Mesothelial cell of epicardium (in vitro differentiated cells): ENCODE data around the gene NDUFA11. TPM values are rescaled to one million over a fixed set of nuclear protein-coding genes. Genes with fewer than 3 reads are reported as not detected.
A peak's percentile ranks its signal among the peaks of the same experiment; 100 is the strongest.

Experiments
- DNase-seq, 2 experiments: peaks; one replicate each; pipeline ENCODE4 v3.0.0; 2021; ENCODE audit warnings: low spot score in 2 of 2; ENCODE audit not compliant: unreplicated experiment in 2 of 2
- H3K27ac Mint-ChIP-seq: 2 replicates; pipeline ENCODE4 v1.8.0; 2021; ENCODE audit warnings: mixed read lengths
- H3K27me3 Mint-ChIP-seq: 2 replicates; pipeline ENCODE4 v1.8.0; 2021; ENCODE audit warnings: low read depth, mixed read lengths
- H3K36me3 Mint-ChIP-seq: 2 replicates; pipeline ENCODE4 v1.8.0; 2021; ENCODE audit warnings: mixed read lengths
- H3K4me1 Mint-ChIP-seq: 2 replicates; pipeline ENCODE4 v1.8.0; 2021; ENCODE audit warnings: mixed read lengths
- H3K4me3 Mint-ChIP-seq: 2 replicates; pipeline ENCODE4 v1.8.0; 2021; ENCODE audit warnings: mild to moderate bottlenecking, moderate library complexity, mixed read lengths
- H3K9me3 Mint-ChIP-seq: 2 replicates; pipeline ENCODE4 v1.8.0; 2021; ENCODE audit warnings: mixed read lengths
- CTCF ChIP-seq: fragments of 200-600 bp; sonication (generic); IDR thresholded peaks from one replicate; pipeline ENCODE4 v1.5.0; 2021; ENCODE audit warnings: antibody characterized with exemption; ENCODE audit not compliant: unreplicated experiment
- total RNA-seq: library from RNA; stranded (reverse); gene quantifications from 3 replicates; pipeline ENCODE4 v1.2.1, GENCODE V29; 2021

The NDUFA11 gene
- total RNA-seq, 1 donor from 2014 or later: 229 TPM

GRCh38 chr19:5893907-5894703 is 9.5 kb downstream of the NDUFA11 start:
- Mint-ChIP-seq H3K36me3 (peaks cover 3% of the 10 kb centered on the region), H3K27me3 (peaks cover 5% of the 10 kb centered on the region), H3K4me3 (no peak overlapping the region), H3K9me3 (no peaks in the 10 kb centered on the region), H3K4me1 (peaks cover 6% of the 10 kb centered on the region), H3K27ac (no peak overlapping the region)
- no peak for DNase-seq
- TF ChIP-seq CTCF: no peak

GRCh38 chr19:5893296-5893903 is 10.2 kb downstream of the NDUFA11 start:
- no peak for DNase-seq
- Mint-ChIP-seq H3K4me3 (no peak overlapping the region), H3K27ac (no peak overlapping the region), H3K4me1 (peaks cover 6% of the 10 kb centered on the region), H3K9me3 (no peaks in the 10 kb centered on the region), H3K36me3 (peaks cover 3% of the 10 kb centered on the region), H3K27me3 (peaks cover 7% of the 10 kb centered on the region)
- no peak for TF ChIP-seq CTCF

GRCh38 chr19:5892772-5893275 is 10.8 kb downstream of the NDUFA11 start:
- DNase-seq: no peak
- peaks cover 3% of the 10 kb centered on the region for H3K36me3 Mint-ChIP-seq
- no peak overlapping the region for H3K4me3 Mint-ChIP-seq
- H3K27ac Mint-ChIP-seq: no peak overlapping the region
- peaks cover 6% of the 10 kb centered on the region for H3K4me1 Mint-ChIP-seq
- TF ChIP-seq CTCF: peak; percentile 2
- H3K9me3 Mint-ChIP-seq: no peaks in the 10 kb centered on the region
- H3K27me3 Mint-ChIP-seq: peaks cover 8% of the 10 kb centered on the region

- peaks cover 3% of the 10 kb centered on the region for H3K36me3 Mint-ChIP-seq
- TF ChIP-seq CTCF: peak; percentile 54
- DNase-seq: no peak
- H3K27ac Mint-ChIP-seq: no peak overlapping the region
- peaks cover 8% of the 10 kb centered on the region for H3K27me3 Mint-ChIP-seq
- H3K9me3 Mint-ChIP-seq: no peaks in the 10 kb centered on the region
- H3K4me1 Mint-ChIP-seq: peaks cover 6% of the 10 kb centered on the region
- H3K4me3 Mint-ChIP-seq: no peak overlapping the region
Measured at GRCh38 chr19:5891938-5892771, 11.4 kb downstream of the NDUFA11 start.

- no peak for TF ChIP-seq CTCF
- Mint-ChIP-seq H3K9me3 (no peaks in the 10 kb centered on the region), H3K4me3 (no peak overlapping the region), H3K27ac (no peak overlapping the region), H3K27me3 (peaks cover 8% of the 10 kb centered on the region), H3K4me1 (peaks cover 6% of the 10 kb centered on the region), H3K36me3 (peaks cover 3% of the 10 kb centered on the region)
- no peak for DNase-seq
Measured at GRCh38 chr19:5891572-5891937, 12.0 kb downstream of the NDUFA11 start.
